NCI-H2029 treated with DMSO at 0.1 percent for 48 hours (cell line): ENCODE results near the gene VSTM4.

Experiments
- DNase-seq: peaks from one replicate; lab custom pipeline; 2025; lab: John Stamatoyannopoulos, UW

VSTM4 gene

GRCh38 chr10:49115015-49115795 lies at the start of gene VSTM4:
Gene VSTM4 (minus strand): TSS chr10:49115522. CDS start chr10:49115485, 37 bp downstream.
- DNase-seq, result no peak

GRCh38 chr10:49164559-49165188 lies 49.4 kb upstream of the VSTM4 start:
- no peak for DNase-seq

- DNase-seq, result no peak
These were observed 48.4 kb upstream of the VSTM4 start for GRCh38 chr10:49163741-49164140.

GRCh38 chr10:49162761-49163310 lies 47.5 kb upstream of the VSTM4 start:
- no peak for DNase-seq

- no peak for DNase-seq
These were observed 46.7 kb upstream of the VSTM4 start for GRCh38 chr10:49162063-49162462.

- no peak for DNase-seq
These were observed 46.2 kb upstream of the VSTM4 start for GRCh38 chr10:49161411-49161997.

GRCh38 chr10:49160814-49161213 lies 45.5 kb upstream of the VSTM4 start:
- no peak for DNase-seq

- DNase-seq, result no peak
These were observed 44.8 kb upstream of the VSTM4 start for GRCh38 chr10:49160110-49160509.

GRCh38 chr10:49158915-49159314 lies 43.6 kb upstream of the VSTM4 start:
- DNase-seq, result no peak

GRCh38 chr10:49158404-49158803 lies 43.1 kb upstream of the VSTM4 start:
- no peak for DNase-seq

GRCh38 chr10:49157229-49157628 lies 41.9 kb upstream of the VSTM4 start:
- no peak for DNase-seq

- no peak for DNase-seq
These were observed 39.3 kb upstream of the VSTM4 start for GRCh38 chr10:49154641-49155040.

- no peak for DNase-seq
These were observed 38.6 kb upstream of the VSTM4 start for GRCh38 chr10:49153971-49154370.

GRCh38 chr10:49153115-49153514 lies 37.8 kb upstream of the VSTM4 start:
- no peak for DNase-seq

- DNase-seq, result no peak
These were observed 37.3 kb upstream of the VSTM4 start for GRCh38 chr10:49152663-49153062.

- DNase-seq, result no peak
These were observed 36.7 kb upstream of the VSTM4 start for GRCh38 chr10:49152037-49152436.

- DNase-seq, result no peak
These were observed 36.2 kb upstream of the VSTM4 start for GRCh38 chr10:49151481-49151880.

GRCh38 chr10:49151025-49151445 lies 35.7 kb upstream of the VSTM4 start:
- DNase-seq, result no peak

GRCh38 chr10:49150426-49150825 lies 35.1 kb upstream of the VSTM4 start:
- DNase-seq, result no peak

- DNase-seq, result no peak
These were observed 34.6 kb upstream of the VSTM4 start for GRCh38 chr10:49149881-49150280.

GRCh38 chr10:49144058-49144720 lies 28.9 kb upstream of the VSTM4 start:
- no peak for DNase-seq

GRCh38 chr10:49143249-49143648 lies 27.9 kb upstream of the VSTM4 start:
- DNase-seq, result no peak
